ENCODE measurements around the gene DOCK4.

- TF ChIP-seq CTCF (IDR thresholded peaks at IDR 0.05) (no peak), POLR2A (IDR thresholded peaks at IDR 0.05) (no peak)
These were observed 145.6 kb downstream of the DOCK4 start for GRCh38 chr7:112060625-112061024.

Data from esophagus squamous epithelium (tissue), 4 donors.